ENCODE measurements around the gene TMPRSS9.

TMPRSS9 gene

GRCh38 chr19:2330255-2330631, 29.8 kb upstream of the TMPRSS9 start:
- peaks cover 20% of the 10 kb centered on the region for H3K36me3 ChIP-seq (replicated peaks; ENCODE audit: low read depth, low read length)
- H3K79me2 ChIP-seq (ENCODE audit: low read length) = peaks cover 93% of the 10 kb centered on the region
- H3K4me1 ChIP-seq (ENCODE audit: low read length) = peaks cover 32% of the 10 kb centered on the region
- H3K27ac ChIP-seq (ENCODE audit: low read length) = no peak overlapping the region
- H3K4me3 ChIP-seq (ENCODE audit: low read length) = no peak overlapping the region
- H3K9me3 ChIP-seq (ENCODE audit: insufficient read depth, low read length) = no peaks in the 10 kb centered on the region
- TF ChIP-seq, protein P1, sequence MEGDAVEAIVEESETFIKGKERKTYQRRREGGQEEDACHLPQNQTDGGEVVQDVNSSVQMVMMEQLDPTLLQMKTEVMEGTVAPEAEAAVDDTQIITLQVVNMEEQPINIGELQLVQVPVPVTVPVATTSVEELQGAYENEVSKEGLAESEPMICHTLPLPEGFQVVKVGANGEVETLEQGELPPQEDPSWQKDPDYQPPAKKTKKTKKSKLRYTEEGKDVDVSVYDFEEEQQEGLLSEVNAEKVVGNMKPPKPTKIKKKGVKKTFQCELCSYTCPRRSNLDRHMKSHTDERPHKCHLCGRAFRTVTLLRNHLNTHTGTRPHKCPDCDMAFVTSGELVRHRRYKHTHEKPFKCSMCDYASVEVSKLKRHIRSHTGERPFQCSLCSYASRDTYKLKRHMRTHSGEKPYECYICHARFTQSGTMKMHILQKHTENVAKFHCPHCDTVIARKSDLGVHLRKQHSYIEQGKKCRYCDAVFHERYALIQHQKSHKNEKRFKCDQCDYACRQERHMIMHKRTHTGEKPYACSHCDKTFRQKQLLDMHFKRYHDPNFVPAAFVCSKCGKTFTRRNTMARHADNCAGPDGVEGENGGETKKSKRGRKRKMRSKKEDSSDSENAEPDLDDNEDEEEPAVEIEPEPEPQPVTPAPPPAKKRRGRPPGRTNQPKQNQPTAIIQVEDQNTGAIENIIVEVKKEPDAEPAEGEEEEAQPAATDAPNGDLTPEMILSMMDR (IDR thresholded peaks at IDR 0.05; ENCODE audit: low read depth, low read length) = no peak
- TF ChIP-seq EZH2phosphoT487 (IDR thresholded peaks at IDR 0.05; ENCODE audit: low read depth) = no peak
- H2AFZ ChIP-seq (ENCODE audit: low read depth, low read length) = no peak overlapping the region
- H3K27me3 ChIP-seq (ENCODE audit: low read depth, low read length) = no peaks in the 10 kb centered on the region
- H4K20me1 ChIP-seq (ENCODE audit: insufficient read depth, low read length) = peaks cover 19% of the 10 kb centered on the region
- H3K4me2 ChIP-seq (ENCODE audit: low read length) = no peak overlapping the region
- no peak overlapping the region for H3K9ac ChIP-seq (ENCODE audit: low read length)

GRCh38 chr19:2330632-2331284, 29.3 kb upstream of the TMPRSS9 start:
- H3K4me3 ChIP-seq (ENCODE audit: low read length) = no peak overlapping the region
- no peak overlapping the region for H3K4me2 ChIP-seq (ENCODE audit: low read length)
- no peaks in the 10 kb centered on the region for H3K9me3 ChIP-seq (ENCODE audit: insufficient read depth, low read length)
- peaks cover 92% of the 10 kb centered on the region for H3K79me2 ChIP-seq (ENCODE audit: low read length)
- H3K4me1 ChIP-seq (ENCODE audit: low read length) = peaks cover 32% of the 10 kb centered on the region
- no peak overlapping the region for H3K27ac ChIP-seq (ENCODE audit: low read length)
- H4K20me1 ChIP-seq (ENCODE audit: insufficient read depth, low read length) = peaks cover 19% of the 10 kb centered on the region
- no peak overlapping the region for H3K9ac ChIP-seq (ENCODE audit: low read length)
- no peak for TF ChIP-seq EZH2phosphoT487 (IDR thresholded peaks at IDR 0.05; ENCODE audit: low read depth)
- TF ChIP-seq, protein P1 (IDR thresholded peaks at IDR 0.05; ENCODE audit: low read depth, low read length) = no peak
- peaks cover 21% of the 10 kb centered on the region for H3K36me3 ChIP-seq (replicated peaks; ENCODE audit: low read depth, low read length)
- H3K27me3 ChIP-seq (ENCODE audit: low read depth, low read length) = no peaks in the 10 kb centered on the region
- H2AFZ ChIP-seq (ENCODE audit: low read depth, low read length) = no peak overlapping the region

- Histone ChIP-seq H3K9ac (ENCODE audit: low read length) (peak overlapping the region; percentile 24; the same call in 1 of the 2 replicates), H3K4me3 (ENCODE audit: low read length) (peak overlapping the region; percentile 41; the same call in 1 of the 2 replicates), H3K79me2 (ENCODE audit: low read length) (peaks cover 92% of the 10 kb centered on the region), H3K27ac (ENCODE audit: low read length) (no peak overlapping the region), H3K36me3 (replicated peaks; ENCODE audit: low read depth, low read length) (peaks cover 22% of the 10 kb centered on the region), H4K20me1 (ENCODE audit: insufficient read depth, low read length) (peaks cover 23% of the 10 kb centered on the region; the same call in 1 of the 2 replicates), H2AFZ (ENCODE audit: low read depth, low read length) (no peak overlapping the region), H3K9me3 (ENCODE audit: insufficient read depth, low read length) (no peaks in the 10 kb centered on the region; the same call in 1 of the 2 replicates), H3K4me1 (ENCODE audit: low read length) (peaks cover 32% of the 10 kb centered on the region), H3K4me2 (ENCODE audit: low read length) (peak overlapping the region; percentile 70), H3K27me3 (ENCODE audit: low read depth, low read length) (no peaks in the 10 kb centered on the region)
- TF ChIP-seq, protein P1 (IDR thresholded peaks at IDR 0.05; ENCODE audit: low read depth, low read length) = no peak
- no peak for TF ChIP-seq EZH2phosphoT487 (IDR thresholded peaks at IDR 0.05; ENCODE audit: low read depth)
Measured at GRCh38 chr19:2331601-2332246, 28.3 kb upstream of the TMPRSS9 start.

- H3K4me3 ChIP-seq (ENCODE audit: low read length) = peak overlapping the region; percentile 41
- peaks cover 84% of the 10 kb centered on the region for H3K79me2 ChIP-seq (ENCODE audit: low read length)
- no peaks in the 10 kb centered on the region for H3K27me3 ChIP-seq (ENCODE audit: low read depth, low read length)
- H2AFZ ChIP-seq (ENCODE audit: low read depth, low read length) = no peak overlapping the region
- H3K9ac ChIP-seq (ENCODE audit: low read length) = peak overlapping the region; percentile 24; the same call in 1 of the 2 replicates
- peaks cover 25% of the 10 kb centered on the region for H3K4me1 ChIP-seq (ENCODE audit: low read length)
- peaks cover 23% of the 10 kb centered on the region; the same call in 1 of the 2 replicates for H4K20me1 ChIP-seq (ENCODE audit: insufficient read depth, low read length)
- H3K9me3 ChIP-seq (ENCODE audit: insufficient read depth, low read length) = no peaks in the 10 kb centered on the region; the same call in 1 of the 2 replicates
- H3K4me2 ChIP-seq (ENCODE audit: low read length) = peak overlapping the region; percentile 70
- no peak overlapping the region for H3K27ac ChIP-seq (ENCODE audit: low read length)
- peaks cover 18% of the 10 kb centered on the region for H3K36me3 ChIP-seq (replicated peaks; ENCODE audit: low read depth, low read length)
- TF ChIP-seq, protein P1 (IDR thresholded peaks at IDR 0.05; ENCODE audit: low read depth, low read length) = no peak
- no peak for TF ChIP-seq EZH2phosphoT487 (IDR thresholded peaks at IDR 0.05; ENCODE audit: low read depth)
Measured at GRCh38 chr19:2332341-2333026, 27.6 kb upstream of the TMPRSS9 start.

All from OCI-LY3 (cell line).